WTC11 (cell line): ENCODE results near the gene KAT6B.

Experiments
- ATF2 ChIP-seq: sonication (generic); formaldehyde crosslinking; IDR thresholded peaks from 2 replicates; pipeline ENCODE4 v1.8.1; 2022; ENCODE audit warnings: low read depth, missing genetic modification reagents, borderline replicate concordance
- CREB1 ChIP-seq: sonication (generic); formaldehyde crosslinking; IDR thresholded peaks from 2 replicates; pipeline ENCODE4 v1.8.0; 2023; ENCODE audit warnings: mild to moderate bottlenecking, missing genetic modification reagents
- CTCF ChIP-seq: fragments of 200-600 bp; IDR thresholded peaks from 2 replicates; pipeline ENCODE4 v1.8.0; 2022; ENCODE audit warnings: antibody characterized with exemption
- FOXJ3 ChIP-seq: sonication (generic); formaldehyde crosslinking; IDR thresholded peaks from 2 replicates; pipeline ENCODE4 v1.9.0; 2021; ENCODE audit warnings: missing genetic modification reagents, mild to moderate bottlenecking, borderline replicate concordance
- IRF1 ChIP-seq: sonication (generic); formaldehyde crosslinking; IDR thresholded peaks from 2 replicates; pipeline ENCODE4 v1.8.0; 2023; ENCODE audit warnings: missing genetic modification reagents
- MAX ChIP-seq: sonication (generic); formaldehyde crosslinking; IDR thresholded peaks from 2 replicates; pipeline ENCODE4 v1.8.0; 2022; ENCODE audit warnings: mild to moderate bottlenecking, missing genetic modification reagents
- NFE2L1 ChIP-seq: sonication (generic); formaldehyde crosslinking; IDR thresholded peaks from 2 replicates; pipeline ENCODE4 v1.8.1; 2023; ENCODE audit warnings: missing genetic modification reagents
- ZNF121 ChIP-seq: sonication (generic); formaldehyde crosslinking; IDR thresholded peaks from 2 replicates; pipeline ENCODE4 v1.8.0; 2023; ENCODE audit warnings: missing genetic modification reagents
- ZNF281 ChIP-seq: sonication (generic); formaldehyde crosslinking; IDR thresholded peaks from 2 replicates; pipeline ENCODE4 v1.8.0; 2023; ENCODE audit warnings: mild to moderate bottlenecking, missing genetic modification reagents
- ZNF396 ChIP-seq: fragments of 250-450 bp; sonication (Bioruptor Pico); IDR thresholded peaks from 2 replicates; pipeline ENCODE4 v1.8.0; 2021; ENCODE audit warnings: mild to moderate bottlenecking, moderate library complexity, borderline replicate concordance

- TF ChIP-seq CTCF: no peak
- TF ChIP-seq ZNF396 (CRISPR knock-in tag): no peak
- no peak for TF ChIP-seq ZNF281 (CRISPR knock-in tag)
- TF ChIP-seq ZNF121 (CRISPR knock-in tag): no peak
- no peak for TF ChIP-seq FOXJ3 (CRISPR knock-in tag)
- no peak for TF ChIP-seq CREB1 (CRISPR knock-in tag)
- no peak for TF ChIP-seq NFE2L1 (CRISPR knock-in tag)
- no peak for TF ChIP-seq ATF2 (CRISPR knock-in tag)
- TF ChIP-seq IRF1 (CRISPR knock-in tag): no peak
- no peak for TF ChIP-seq MAX (CRISPR knock-in tag)
These were observed 15.0 kb downstream of the KAT6B start for GRCh38 chr10:74841265-74841973.
